MM.1S (cell line): Measurements from ENCODE around the gene DAO.

ENCODE experiments used
- CTCF ChIP-seq: fragments of 300-600 bp; sonication (generic); IDR thresholded peaks from 2 replicates; pipeline ENCODE4 v1.5.1; 2016; ENCODE audit warnings: antibody characterized with exemption, low read length, mixed read lengths
- EZH2 ChIP-seq: fragments of 300-600 bp; sonication (generic); optimal IDR thresholded peaks from 2 replicates; pipeline ENCODE3; 2017; ENCODE audit warnings: low read depth, mild to moderate bottlenecking, antibody characterized with exemption, low read length, mixed read lengths
- EZH2phosphoT487 ChIP-seq: fragments of 300-600 bp; sonication (generic); IDR thresholded peaks from 2 replicates; pipeline ENCODE4 v1.6.1; 2018; ENCODE audit warnings: antibody characterized with exemption, low read length

- TF ChIP-seq CTCF (no peak), EZH2phosphoT487 (no peak), EZH2 (no peak)
These were observed 30.4 kb downstream of the DAO start for GRCh38 chr12:108910336-108910735.
